ENCODE results near the gene RUNX3.

RUNX3 gene

DNA sequence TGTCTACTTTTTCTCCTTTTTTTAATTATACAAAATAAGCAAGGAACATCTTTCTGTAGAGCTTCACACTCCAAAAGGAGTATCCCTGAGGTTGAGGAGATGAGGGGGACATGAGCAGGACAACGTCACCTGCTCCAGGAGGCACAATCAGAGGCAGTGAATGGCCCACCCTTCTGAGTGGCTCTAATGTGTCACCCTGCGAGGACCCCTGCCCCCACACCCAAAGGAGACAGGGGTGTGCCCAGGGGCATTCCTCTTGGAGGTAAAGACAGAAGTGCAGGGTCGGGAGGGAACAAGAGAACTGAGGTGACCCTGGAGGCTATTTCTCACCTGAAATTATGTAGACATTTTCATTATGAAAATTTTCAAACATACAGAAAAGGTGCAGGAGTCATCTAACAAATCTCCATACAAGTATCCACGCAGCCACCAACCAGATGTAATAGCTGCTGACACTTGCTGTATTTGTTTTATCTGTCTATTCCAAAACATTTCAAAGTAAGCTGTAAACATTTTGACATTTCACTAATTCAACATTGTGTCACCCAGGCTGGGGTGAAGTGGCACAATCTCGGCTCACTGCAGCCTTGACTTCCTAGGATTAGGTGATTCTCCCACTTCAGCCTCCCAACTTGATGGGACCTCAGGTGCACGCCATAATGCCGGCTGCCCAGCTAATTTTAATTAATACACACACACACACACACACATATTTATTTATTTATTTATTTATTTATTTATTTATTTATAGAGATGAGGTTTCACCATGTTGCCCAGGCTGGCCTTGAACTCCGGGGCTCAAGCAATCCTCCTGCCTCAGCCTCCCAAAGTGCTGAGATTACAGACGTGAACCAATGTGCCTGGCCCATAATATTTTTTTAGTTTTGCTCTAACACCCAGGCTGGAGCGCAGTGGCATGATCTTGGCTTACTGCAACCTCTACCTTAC is 70.7 kb downstream of the RUNX3 start:
- DNase-seq = no peak

DNA sequence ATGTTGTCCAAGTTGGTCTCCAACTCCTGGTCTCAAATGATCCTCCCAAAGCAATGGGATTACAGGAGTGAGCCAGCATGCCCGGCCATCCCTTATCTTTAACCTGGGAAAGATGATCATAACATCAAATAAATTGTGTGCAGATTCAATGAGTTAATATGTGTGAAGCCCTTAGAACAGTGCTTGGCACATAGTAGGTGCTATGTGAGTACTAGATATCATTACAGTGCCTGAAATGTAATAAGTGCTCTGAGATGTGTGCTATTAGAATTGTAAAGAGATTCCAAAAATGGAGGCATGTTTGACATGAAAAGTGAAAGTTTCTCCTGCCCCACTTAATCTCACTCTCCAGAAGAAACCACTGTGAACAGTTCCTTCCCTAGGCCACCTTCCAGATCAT is 71.8 kb downstream of the RUNX3 start:
- no peak for DNase-seq

DNA sequence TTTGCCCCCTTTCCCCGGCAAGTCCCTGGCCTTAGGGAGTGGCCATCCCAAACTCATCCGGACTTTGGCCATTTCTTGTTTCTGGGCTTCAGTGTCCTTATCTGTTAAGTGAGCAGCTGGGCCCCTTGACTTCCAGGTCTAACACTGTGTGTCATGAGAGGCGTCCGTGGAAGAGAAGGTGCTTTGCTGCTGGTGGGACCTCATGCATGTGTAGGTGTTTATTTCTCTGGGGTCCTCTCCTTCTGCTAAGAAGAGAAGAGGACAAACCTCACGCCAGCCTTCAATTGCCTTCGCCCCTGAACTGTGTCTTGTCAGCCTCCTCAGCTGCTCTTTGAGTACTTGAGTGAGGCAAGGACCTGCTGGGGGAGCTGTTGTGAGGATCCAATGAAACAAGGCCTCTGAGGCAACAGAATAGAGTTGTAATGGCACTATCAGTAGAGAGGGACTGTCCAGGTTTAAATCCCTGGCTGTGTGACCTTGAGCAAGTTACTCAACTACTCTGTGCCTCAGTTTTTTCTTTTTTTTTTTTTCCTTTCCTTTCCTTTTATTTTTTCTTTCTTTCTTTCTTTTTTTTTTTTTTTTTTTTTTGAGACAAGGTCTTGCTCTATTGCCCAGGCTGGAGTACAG is 72.5 kb downstream of the RUNX3 start:
- no peak for DNase-seq

DNA sequence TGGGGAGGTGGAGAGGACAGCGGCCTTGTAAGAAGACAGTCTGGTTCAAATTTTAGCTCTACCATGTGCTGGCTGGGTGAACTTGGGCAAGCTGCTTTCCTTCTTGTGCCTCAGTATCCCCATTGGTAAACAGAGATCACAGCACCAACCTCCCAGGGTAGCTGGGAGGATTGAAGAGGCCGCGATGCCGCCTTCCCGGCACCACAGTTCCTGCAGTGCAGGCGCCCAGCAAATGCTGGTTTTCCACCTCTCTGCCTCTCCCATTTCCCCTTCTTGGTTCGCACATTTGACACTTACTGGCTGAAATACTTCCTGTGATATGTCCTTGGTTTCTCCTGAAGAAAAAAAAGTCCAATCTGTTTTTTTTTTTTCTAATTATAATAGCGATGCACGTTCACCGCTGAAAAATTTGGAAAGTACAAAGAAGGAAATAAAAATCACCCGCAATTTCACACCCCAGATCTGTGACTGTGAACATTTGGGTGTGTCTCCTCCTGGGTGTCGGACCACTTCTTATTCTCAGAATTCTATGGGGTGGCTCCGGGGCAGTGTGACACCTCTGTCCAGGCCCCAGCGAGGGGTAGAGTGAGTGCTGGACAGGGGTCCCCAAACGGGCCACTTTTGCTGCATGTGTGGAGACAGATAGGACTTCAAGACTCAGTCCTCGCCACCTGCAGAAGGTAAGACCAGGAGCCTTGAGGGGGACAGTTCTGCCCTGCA is 73.1 kb downstream of the RUNX3 start:
- no peak for DNase-seq

DNA sequence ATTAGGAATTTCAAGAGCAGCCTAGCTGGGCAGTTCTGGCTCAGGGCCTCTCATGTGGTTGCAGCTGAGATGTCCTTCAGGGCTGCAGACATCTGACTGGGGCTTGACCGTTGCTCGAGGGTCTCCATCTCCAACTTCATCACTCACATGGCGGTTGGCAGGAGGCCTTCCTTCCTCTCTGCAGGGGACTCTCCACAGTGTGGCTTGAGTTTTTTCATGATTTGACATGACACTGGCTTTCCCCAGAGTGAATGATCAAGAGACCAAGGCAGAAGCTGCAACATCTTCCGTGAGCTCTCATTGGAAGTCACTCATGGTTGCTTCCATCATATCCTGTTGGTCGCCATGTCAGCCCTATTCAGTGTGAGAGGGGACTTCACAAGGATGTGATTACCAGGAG is 74.6 kb downstream of the RUNX3 start:
- no peak for DNase-seq

DNA sequence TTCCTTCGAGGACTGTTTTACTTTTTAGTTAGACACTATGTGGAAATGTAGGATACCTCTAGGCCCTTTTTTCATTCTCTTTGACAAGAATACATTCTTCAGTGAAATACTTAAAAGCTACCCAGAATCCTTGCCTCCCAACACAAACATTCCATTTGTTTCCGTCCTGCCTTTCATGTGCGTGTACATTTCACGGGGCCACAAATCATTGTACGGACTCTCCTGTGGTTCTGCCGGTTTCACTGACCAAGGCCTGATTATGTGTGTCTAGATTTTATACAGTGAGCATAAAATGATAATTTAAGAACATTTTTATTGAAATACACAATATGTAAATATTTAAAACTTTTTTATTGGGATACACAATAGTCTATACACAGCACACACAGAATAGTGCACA is 76.4 kb downstream of the RUNX3 start:
- DNase-seq = no peak

DNA sequence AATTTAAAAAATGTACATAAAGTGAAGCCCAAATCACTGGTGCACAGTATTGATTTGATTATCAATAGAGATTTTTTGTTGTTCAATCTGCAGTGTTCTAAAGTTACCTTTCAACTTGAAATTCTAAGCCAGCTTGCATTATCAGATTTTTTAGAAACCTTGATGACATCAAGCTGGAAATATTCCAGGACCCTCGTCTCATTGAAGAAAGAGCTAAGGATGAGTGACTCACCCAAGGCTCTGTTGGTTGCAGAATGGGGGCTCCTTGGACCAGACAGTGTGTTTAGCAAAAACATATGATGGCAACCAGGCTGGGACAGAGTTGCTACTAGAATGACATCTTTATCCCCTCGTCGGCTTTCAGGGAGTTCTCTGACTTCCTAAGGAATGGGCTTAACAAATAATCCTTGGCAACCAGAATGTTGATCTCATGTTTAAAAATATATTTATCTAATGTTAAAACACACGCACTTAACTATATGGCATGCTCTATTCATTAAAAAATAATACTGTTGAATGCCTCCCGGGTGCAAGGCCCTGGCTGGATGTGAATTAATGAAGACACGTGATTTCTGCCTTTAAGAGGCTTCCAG is 79.7 kb downstream of the RUNX3 start:
- no peak for DNase-seq

DNA sequence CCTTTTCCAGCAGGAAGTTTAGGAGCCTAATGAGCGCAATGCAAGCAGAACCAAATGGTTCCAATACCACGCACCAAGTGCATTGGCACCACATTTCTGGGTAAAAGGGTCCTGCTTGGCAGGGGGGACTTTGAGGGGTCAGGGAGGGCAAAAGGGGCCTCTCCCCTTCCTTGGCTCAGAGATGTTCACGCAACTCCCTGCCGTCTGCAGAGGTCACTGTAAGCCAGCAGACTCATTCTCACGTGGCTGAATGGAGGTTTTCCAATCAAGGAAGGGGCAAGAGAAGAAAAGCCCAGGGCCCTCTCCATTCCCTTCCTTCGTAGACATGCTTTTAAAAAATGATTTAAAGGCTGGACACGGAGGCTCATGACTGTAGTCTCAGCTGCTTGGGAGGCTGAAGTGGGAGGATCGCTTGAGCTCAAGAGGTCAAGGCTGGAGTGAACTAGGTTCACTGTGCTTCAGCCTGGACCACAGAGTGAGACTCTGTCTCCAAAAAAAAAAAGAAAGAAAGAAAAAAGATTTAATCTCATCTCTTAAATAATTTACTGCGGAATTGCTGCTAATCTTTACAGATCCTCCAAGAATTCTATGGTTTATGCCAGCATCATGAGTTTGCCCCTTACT is 80.3 kb downstream of the RUNX3 start:
- DNase-seq = no peak
